Ovary (tissue), 3 donors: Measurements from ENCODE around the gene SLC23A2.
"Not testable (repeated sequence)": the region's sequence is repeated elsewhere in the genome, so short reads cannot be mapped to it uniquely, and the experiment has no call there.

ENCODE experiments used
- CTCF ChIP-seq, 3 donors: fragments of 450-650 bp in 2 of 3; fragments of 200-600 bp in 1 of 3; IDR thresholded peaks; one replicate each; pipeline versions ENCODE4 v1.5.1 to v1.8.0; 2016 to 2022; ENCODE audit warnings: antibody characterized with exemption in 3 of 3, mild to moderate bottlenecking in 1 of 3
- POLR2A ChIP-seq: fragments of 450-650 bp; IDR thresholded peaks from one replicate; pipeline ENCODE4 v1.6.1; 2017; ENCODE audit warnings: antibody characterized with exemption, mild to moderate bottlenecking, moderate library complexity
- donor health status: DM: no; HTN: no; CAD: no.

GRCh38 chr20:4976014-4976413 lies 25.3 kb downstream of the SLC23A2 start:
- not testable (repeated sequence) for TF ChIP-seq POLR2A; CTCF (IDR thresholded peaks at IDR 0.05)
